Hepatocyte (in vitro differentiated cells): ENCODE measurements around the gene ZFP36L2.

ENCODE experiments used
- CTCF ChIP-seq: fragments of 200-600 bp; sonication (generic); IDR thresholded peaks from 2 replicates; pipeline ENCODE4 v1.5.1; 2016; ENCODE audit warnings: antibody characterized with exemption, mild to moderate bottlenecking; ENCODE audit not compliant: poor library complexity
- EZH2 ChIP-seq: fragments of 200-600 bp; sonication (generic); IDR thresholded peaks from 2 replicates; pipeline ENCODE4 v1.6.1; 2016; ENCODE audit warnings: antibody characterized with exemption, mild to moderate bottlenecking, borderline replicate concordance
- EZH2phosphoT487 ChIP-seq: fragments of 200-600 bp; sonication (generic); IDR thresholded peaks from one replicate; pipeline ENCODE4 v1.6.1; 2018; ENCODE audit warnings: antibody characterized with exemption, mild to moderate bottlenecking, low read depth, moderate library complexity; ENCODE audit not compliant: unreplicated experiment, severe bottlenecking

- TF ChIP-seq CTCF (no peak), EZH2phosphoT487 (no peak), EZH2 (no peak)
Observed at GRCh38 chr2:43258547-43259156, 32.2 kb upstream of the ZFP36L2 start.
